ENCODE data around the gene PIK3CB.

GRCh38 chr3:138678086-138678485 is 156.6 kb downstream of the PIK3CB start:
- TF ChIP-seq CTCF (IDR thresholded peaks at IDR 0.05) (no peak), RXRA (IDR thresholded peaks at IDR 0.05; ENCODE audit: borderline replicate concordance, low read depth) (no peak), POLR2AphosphoS5 (IDR thresholded peaks at IDR 0.05; ENCODE audit: low read depth, low read length) (no peak), GABPA (IDR thresholded peaks at IDR 0.05; ENCODE audit: low read depth) (no peak), SMC3 (IDR thresholded peaks at IDR 0.05; ENCODE audit: low read depth, low read length) (no peak), RFX5 (IDR thresholded peaks at IDR 0.05; ENCODE audit: low read length) (no peak), FOXJ3 (CRISPR knock-in tag; IDR thresholded peaks at IDR 0.05) (no peak), NRF1 (IDR thresholded peaks at IDR 0.05; ENCODE audit: low read depth, low read length) (no peak), USF1 (IDR thresholded peaks at IDR 0.05; ENCODE audit: borderline replicate concordance, low read depth) (no peak), FOXM1 (IDR thresholded peaks at IDR 0.05; ENCODE audit: low read depth) (no peak), EP300 (IDR thresholded peaks at IDR 0.05; ENCODE audit: borderline replicate concordance in 1 of 2, low read depth in 1 of 2, low read length in 1 of 2) (no peak)
